Right lung (tissue), 5 donors: ENCODE measurements around the gene CACTIN. TPM values are rescaled to one million over a fixed set of nuclear protein-coding genes. Genes with fewer than 3 reads are reported as not detected.

Experiments used
- DNase-seq, 2 donors: peaks; one replicate each; pipeline ENCODE4 v3.0.0-alpha.2; 2013
- polyA plus RNA-seq, 5 donors: library from polyadenylated mRNA; unstranded; fragments of 120-200 nt; gene quantifications; one replicate each; pipeline versions ENCODE4 v1.2.1 to v1.2.3, GENCODE V29; 2013; ENCODE audit warnings: inconsistent platforms in 1 of 5, low replicate concordance in 1 of 5; ENCODE audit not compliant: insufficient read length in 5 of 5, insufficient read depth in 1 of 5

CACTIN gene
- polyA plus RNA-seq, 5 donors = 18.4 to 34.7 (median 26.0) TPM

DNA sequence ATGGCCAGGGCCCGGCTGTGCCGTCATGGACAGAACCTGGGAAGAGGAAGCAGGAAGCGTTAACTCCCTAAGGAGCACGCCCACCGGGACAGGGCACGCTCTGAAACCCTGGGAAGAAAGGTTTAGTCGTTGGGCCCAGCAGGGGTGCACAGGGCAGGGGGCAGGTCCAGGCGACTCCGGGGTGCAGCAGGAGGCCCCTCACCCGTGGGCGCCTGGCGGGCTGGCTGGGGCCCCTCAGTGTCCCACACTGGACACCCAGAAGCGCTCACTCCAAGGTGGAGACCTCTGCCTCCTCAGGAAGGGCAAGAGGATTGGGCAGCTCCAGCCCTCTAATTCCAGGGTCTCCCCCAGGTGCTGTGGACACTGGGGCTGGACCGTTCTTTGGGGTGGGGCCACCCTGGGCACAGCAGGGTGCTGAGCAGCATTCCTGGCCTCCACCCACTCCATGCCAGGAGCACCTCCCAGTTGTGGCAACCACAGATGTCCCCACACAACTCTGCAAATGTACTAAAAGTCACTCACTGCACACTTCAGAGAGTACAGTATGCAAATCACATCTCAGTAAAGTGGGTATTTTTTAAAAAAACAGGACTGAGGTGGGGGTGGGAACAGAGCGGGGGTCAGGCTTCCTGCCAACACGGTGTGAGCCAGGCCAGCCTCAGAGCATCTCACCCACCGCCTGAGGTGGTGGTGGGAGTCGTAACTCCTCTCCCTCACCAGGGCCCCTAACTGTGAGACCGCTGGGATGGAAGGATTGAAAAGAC lies 38.5 kb upstream of the CACTIN start:
- no peak for DNase-seq

- no peak for DNase-seq
Observed at GRCh38 chr19:3663838-3664237, 37.2 kb upstream of the CACTIN start.

DNA sequence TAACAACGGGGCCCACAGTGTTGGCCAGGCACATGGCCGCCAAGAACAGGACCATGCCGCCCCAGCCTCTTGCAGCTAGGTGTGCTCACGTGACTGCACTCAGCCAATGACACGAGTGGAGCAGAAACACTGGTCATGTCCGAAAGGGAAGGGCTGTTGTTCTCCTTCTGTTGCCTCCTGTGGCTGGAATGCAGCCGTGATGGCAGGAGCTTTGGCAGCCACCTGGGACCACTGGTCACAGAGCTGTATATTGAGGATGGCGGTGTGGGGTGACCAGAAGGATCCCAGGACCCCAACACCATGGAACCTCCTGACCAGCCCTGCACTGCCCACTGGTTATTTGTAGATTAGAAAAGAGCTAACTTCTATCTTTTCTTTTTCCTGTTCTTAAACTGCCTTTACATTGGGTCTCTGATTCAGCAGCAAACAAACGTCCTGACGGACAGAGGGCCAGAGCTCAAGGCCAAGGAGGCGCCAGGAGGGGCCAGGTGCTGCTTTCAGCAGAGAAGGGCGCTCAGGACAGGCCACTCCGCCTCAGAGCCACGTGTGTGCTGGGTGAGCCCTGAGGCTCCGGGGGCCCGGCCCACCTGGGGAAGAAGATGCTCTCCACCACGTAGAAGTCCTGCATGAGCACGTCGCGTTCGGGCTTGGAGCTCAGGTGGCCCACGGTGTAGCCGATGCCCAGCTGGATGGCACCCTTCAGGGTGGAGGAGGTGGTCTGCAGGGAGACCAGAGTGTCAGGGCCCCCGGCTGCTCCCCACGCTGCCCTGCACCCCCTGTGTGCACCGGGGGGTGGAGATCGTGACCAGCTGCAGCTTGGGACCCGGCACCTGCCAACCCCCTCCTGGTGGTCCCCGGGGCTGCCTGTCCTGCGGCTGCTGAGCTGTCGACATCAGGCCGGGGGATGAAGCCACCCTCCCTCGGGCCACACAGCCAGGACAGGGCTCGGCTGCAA lies 35.0 kb upstream of the CACTIN start:
- DNase-seq = no peak

DNA sequence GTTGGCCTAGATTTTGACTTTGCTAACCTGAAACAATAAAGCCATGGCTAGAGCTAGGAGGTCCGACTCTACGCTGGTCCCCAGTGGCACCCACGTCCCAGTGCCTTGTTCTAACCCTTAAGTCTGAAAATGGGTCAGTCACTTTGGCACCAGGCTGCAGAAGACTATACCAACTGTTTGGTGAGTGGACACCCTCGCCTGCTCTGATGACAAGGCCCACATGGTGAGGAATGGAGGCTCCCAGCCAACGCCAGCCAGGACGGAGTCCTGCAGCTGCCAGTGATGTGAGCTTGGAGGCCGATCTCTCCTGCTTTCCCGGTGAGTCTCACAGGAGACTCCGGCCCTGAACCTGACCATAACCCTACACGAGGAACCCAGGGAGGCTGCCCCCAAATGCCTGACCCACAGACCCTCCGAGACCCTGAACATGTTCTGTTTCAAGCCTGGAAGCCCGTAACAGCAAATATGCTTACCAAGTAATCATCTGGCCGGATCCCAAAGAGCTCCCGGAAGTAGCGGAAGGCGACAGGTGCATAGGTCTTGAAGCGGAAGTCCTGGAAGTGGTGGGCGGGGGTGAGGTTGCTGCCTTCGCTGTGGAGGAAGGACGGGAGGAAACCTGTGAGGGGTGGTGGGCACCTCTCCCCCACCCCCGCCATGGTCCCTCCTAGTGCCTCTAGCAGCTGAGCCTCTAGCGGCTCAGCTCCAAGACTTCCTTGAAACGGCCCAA lies 34.1 kb upstream of the CACTIN start:
- no peak for DNase-seq

DNA sequence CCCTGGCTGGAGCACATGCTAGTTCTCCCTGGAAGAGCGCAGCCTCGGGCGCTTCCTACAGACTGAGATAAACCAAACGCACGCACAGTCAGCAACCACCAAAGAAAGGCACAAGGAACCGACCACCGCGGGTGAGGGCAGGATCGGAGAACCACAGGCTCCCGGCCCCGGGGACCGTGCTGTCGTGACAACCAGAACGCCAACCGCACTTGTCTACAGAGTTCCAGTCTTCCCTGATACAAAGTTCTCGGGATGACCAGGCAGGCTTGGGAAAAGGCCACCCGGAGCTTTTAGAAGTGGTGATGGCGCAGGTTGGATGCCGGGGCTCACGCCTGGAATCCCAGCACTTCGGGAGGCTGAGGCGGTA lies 33.1 kb upstream of the CACTIN start:
- no peak for DNase-seq

DNA sequence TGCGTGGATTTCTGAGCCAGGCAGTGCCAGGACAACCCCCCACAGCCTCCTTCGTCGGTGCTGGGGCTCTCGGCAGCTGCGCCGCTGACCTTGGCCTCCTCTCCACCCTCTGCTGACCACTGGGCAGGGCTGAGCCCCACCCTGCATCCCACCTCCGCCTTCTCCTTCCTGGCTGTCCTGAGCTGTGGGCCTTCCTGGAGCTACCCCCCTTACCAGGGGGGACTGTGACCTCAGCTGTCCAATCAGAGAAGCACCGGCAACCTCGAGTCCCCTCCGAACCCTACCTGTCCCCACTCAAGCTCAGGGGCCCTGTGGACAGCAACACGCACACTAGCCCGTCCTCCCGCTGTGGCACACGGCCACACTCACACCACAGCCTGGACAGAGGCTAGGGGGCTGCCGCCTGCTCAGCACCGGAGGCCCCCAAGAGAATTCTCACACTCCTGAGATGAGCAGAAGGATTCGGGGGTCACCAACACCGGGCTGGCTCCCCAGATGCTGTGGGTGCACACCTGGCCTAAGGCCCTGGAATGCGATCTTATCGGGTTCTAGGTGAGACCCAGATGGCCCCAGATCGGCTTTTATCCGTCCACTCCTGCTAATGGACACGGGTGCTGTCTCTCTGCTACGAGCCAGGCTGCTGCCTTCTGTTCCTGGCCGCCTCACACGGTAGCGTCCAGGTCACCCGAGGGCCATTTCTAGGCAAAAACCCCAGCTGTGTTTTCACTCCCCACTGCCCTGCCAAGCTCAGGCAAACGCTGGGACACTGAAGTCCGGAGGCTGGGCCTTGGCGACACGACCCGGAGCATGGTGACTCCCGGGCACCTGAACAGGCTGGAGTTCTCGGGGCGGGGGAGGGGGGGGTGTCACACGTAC lies 32.5 kb upstream of the CACTIN start:
- DNase-seq = no peak

DNA sequence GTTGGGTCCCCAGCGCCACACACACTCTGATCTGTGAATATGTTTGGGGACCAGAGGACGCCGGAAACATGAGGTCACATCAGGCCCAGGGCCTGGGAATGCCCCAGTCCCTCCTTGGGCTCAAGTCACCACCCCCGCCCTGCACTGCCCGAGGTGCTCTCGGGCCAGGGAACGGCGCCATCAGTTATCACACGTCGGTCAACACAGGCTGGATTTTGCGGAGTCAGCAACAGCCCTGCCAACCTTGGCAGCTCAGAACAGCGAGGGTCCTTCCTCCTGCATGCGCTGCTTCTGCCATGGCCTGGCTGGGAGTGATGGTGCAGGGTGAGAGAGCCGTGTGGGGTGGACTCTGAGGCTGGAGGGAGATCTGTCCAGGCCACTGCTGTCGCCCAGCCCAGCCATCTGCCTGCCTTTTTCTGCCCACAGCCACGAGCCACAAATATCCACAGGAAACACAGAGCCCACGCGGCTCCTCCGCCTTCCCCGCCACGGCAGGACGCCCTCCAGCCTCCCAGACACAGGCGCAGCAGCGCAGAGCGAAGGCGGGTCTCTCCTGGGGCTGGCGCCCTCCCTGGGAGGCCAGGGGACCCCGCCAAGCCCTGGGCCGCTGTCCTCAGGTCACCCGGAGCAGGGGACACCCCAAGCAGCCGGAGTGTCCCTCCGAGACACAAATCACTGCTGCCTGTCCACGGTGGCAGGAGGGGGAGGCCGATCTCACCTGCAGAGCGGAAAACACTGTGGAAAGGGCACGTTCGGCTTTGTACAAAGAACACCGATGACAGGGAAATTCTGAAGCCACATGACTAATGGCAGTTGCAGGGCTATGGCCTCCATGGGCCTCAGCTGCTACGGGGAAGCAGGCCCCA lies 31.6 kb upstream of the CACTIN start:
- no peak for DNase-seq

- no peak for DNase-seq
Observed at GRCh38 chr19:3657395-3657769, 30.8 kb upstream of the CACTIN start.

DNA sequence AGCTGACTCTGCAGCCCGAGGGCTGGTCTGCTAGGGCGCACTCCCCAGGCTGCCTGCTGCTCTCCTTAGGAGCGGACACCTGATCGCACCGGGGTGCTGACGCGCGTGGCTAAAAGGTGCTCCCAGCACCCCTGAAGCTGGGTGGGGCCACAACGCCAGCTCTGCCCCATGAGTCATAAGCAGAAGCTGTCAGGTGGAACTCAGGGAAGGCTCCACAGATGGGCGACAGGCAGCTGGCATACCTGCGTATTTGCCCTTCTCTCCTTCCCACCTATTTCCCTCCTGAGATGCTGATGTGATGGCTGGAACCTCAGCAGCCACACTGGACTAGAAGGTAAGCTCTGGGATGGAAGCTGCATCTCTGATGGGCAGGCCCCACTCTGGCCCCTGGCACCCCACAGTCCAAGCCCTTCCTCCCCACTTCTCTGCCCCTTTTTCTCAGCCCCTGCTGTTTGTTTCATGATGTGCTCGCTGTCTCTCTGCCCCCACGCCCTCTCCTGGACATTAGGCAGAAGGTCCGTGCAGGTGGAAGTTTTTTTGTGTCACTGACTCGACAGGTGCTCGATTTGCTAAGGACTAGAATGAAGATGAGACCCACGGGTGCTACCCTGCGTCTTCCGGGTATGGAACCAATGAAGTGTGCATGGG lies 30.3 kb upstream of the CACTIN start:
- DNase-seq = no peak

- DNase-seq = no peak
Observed at GRCh38 chr19:3656073-3656746, 29.6 kb upstream of the CACTIN start.

DNA sequence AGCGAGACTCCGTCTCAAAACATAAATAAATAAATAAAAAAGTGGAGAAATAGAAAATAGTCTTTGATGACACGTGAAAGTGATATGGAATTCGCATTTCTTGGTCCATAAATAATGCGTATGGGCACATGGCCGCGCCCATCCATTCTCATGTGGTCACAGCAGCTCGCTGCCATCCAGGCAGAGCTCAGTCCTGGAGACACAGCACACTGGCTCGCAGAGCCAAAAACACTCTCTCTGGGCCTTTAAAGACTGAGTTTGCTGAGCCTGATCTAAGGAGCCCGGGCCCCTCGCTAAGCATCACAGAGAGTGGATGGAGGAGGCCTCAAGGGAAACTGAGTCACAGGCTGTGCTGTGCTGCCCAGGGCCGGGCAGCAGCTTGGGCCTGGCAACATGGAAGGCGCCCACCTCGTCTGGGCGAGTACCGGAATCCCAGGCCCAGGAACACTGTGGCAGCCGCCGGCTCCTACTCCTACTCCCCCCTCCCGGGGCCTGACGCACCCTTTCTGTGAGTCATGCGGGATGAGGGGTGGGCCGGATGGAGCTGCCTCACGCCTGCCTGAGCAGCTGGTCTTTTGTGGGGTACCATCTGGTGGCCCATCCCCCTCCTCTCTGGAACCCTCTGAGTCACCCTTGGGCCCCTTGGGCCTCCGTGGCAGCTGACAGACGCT lies 28.9 kb upstream of the CACTIN start:
- DNase-seq = no peak

- DNase-seq = no peak
Observed at GRCh38 chr19:3653865-3654513, 27.4 kb upstream of the CACTIN start.

- no peak for DNase-seq
Observed at GRCh38 chr19:3653081-3653795, 26.6 kb upstream of the CACTIN start.

GRCh38 chr19:3652422-3652821 lies 25.8 kb upstream of the CACTIN start:
- no peak for DNase-seq

GRCh38 chr19:3651684-3652083 lies 25.1 kb upstream of the CACTIN start:
- no peak for DNase-seq

DNA sequence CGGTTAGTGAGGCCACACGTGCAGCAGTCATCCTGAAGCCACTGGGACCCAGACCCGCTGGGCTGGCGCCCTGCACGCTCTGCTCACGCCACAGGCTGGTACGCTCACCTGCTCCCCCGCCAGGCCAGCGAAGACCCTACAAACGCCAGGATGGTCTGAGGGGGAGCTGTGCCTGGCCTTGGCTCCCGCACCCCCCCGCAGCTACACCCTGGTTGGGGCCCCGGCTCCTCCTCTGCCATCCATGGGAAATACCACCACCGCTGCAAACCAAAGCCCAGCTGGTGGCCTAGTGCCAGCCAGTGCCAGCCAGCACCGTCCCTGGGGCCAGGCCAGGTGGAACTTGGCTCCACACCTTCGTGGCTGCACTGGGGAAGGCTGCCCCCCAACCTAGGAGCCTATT lies 23.3 kb upstream of the CACTIN start:
- no peak for DNase-seq
